Measurements from ENCODE around the gene C10orf53. TPM values are rescaled to one million over a fixed set of nuclear protein-coding genes. Genes with fewer than 3 reads are reported as not detected.

The C10orf53 gene
- total and polyA plus RNA-seq, 12 donors, result not detected

- Histone ChIP-seq H3K36me3 (no peaks in the 10 kb centered on the region), H3K27ac (no peak overlapping the region), H3K27me3 (peaks cover 0 to 53% (median 20%) of the 10 kb centered on the region in 7 donors), H3K4me3 (no peak overlapping the region), H3K4me1 (no peaks in the 10 kb centered on the region), H3K9me3 (peaks cover 0 to 21% (median 5%) of the 10 kb centered on the region in 11 donors)
- DNase-seq, result no peak
- 83 to 85% methylated on average over 18 of the region's 18 CpGs for WGBS, 2 donors
- no peak for TF ChIP-seq CTCF (IDR thresholded peaks at IDR 0.05)
- ATAC-seq, result no peak
- intact Hi-C loops (cut with DNase I), result no loop called here
Measured at GRCh38 chr10:49655099-49655498, 24.4 kb upstream of the C10orf53 start.

DNA sequence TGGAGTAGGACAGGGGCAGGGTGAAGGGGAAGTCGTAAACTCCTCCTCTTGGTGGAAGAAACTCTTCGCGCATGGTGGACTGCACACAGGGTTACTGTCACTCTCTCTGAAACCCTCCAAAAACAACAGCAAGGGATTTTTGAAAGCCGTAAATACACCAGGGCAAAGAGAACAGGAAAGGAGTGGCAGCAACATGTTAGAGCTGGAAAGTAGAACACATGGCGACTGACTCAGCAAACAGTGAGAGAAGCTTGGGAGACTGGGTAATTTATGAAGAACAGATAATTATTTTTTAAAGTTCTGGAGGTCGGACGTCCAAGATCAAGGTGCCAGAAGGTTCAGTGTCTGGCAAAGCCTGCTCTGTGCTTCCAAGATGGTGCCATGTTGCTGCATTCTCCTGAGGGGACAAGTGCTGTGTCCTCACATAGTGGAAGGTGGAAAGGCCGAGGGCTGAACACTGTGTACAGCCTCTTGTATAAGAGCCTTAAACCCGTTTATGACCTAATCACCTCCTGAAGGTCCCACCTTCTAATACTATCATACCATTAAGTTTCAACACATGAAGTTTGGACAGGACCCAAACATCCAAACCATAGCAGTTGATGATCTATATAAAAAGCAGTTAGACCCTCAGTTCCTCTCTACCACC is 22.5 kb upstream of the C10orf53 start:
- no peak for TF ChIP-seq CTCF (IDR thresholded peaks at IDR 0.05)
- H3K4me1 ChIP-seq, result no peaks in the 10 kb centered on the region
- peaks cover 0 to 34% (median 11%) of the 10 kb centered on the region in 7 donors for H3K27me3 ChIP-seq
- no peak overlapping the region for H3K27ac ChIP-seq
- 83 to 86% methylated on average over 9 of the region's 9 CpGs for WGBS, 2 donors
- intact Hi-C loops (cut with DNase I), result no loop called here
- peaks cover 0 to 27% (median 5%) of the 10 kb centered on the region in 11 donors for H3K9me3 ChIP-seq
- H3K36me3 ChIP-seq, result no peaks in the 10 kb centered on the region
- DNase-seq (no peak), ATAC-seq (no peak)
- H3K4me3 ChIP-seq, result no peak overlapping the region

GRCh38 chr10:49657606-49658005 is 21.8 kb upstream of the C10orf53 start:
- Histone ChIP-seq H3K27me3 (peaks cover 0 to 28% (median 6%) of the 10 kb centered on the region in 7 donors), H3K36me3 (no peaks in the 10 kb centered on the region), H3K27ac (no peak overlapping the region), H3K4me1 (no peaks in the 10 kb centered on the region), H3K4me3 (no peak overlapping the region), H3K9me3 (peaks cover 0 to 27% (median 5%) of the 10 kb centered on the region in 11 donors)
- DNase-seq, result no peak
- intact Hi-C loops (cut with DNase I), result no loop called here
- WGBS, 2 donors, result 74 to 88% methylated on average over 1 of the region's 1 CpG
- TF ChIP-seq CTCF (IDR thresholded peaks at IDR 0.05), result no peak
- ATAC-seq, result no peak

DNA sequence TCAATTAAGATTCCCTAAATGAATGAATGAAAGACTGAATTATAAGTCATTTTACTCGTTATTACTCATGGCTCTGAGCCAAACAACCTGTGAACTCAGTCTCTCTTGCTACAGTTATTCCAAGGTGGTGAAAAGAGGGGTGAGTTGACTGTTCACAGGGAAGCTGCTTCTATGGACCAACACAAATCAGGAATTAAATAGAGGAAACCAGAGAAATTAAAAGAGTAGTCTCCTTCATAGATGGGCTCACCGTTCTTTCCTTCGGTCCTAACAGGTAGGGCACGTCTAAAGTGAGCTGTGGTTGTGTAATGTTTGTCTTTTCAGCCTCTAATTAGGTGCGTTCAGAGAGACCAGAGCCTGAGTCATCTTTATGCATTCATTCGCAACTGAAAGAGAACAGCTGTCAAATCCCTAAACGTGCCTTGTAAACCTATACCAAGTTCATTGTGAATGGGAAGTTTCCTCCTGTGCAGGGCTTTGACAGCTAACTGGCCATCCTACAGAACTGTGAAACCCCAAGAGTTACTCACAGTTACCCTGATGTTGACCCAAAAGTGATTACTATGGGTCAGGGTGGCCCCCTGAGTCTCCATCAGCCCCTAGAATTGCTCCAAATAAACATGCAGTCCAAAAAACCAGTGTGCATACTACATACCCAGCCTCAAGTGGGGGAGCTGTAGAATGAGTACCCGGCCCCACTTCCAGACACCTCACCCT is 18.2 kb upstream of the C10orf53 start:
- no peak for TF ChIP-seq CTCF (IDR thresholded peaks at IDR 0.05)
- ATAC-seq, result no peak
- peaks cover 0 to 27% (median 5%) of the 10 kb centered on the region in 11 donors for H3K9me3 ChIP-seq
- 51 to 53% methylated on average over 8 of the region's 8 CpGs for WGBS, 2 donors
- intact Hi-C loops (cut with DNase I), result no loop called here
- peaks cover 0 to 8% (median 0%) of the 10 kb centered on the region in 7 donors for H3K27me3 ChIP-seq
- no peak overlapping the region for H3K4me3 ChIP-seq
- DNase-seq, result no peak
- H3K36me3 ChIP-seq, result no peaks in the 10 kb centered on the region
- H3K4me1 ChIP-seq, result no peaks in the 10 kb centered on the region
- H3K27ac ChIP-seq, result no peak overlapping the region
